Measurements from ENCODE around the gene GLS2.
"Not testable (repeated sequence)": the region's sequence is repeated elsewhere in the genome, so short reads cannot be mapped to it uniquely, and the experiment has no call there.

GLS2 gene

GRCh38 chr12:56450241-56450640, 37.7 kb downstream of the GLS2 start:
- FAIRE-seq: no peak

GRCh38 chr12:56449622-56449984, 38.4 kb downstream of the GLS2 start:
- FAIRE-seq (no peak), DNase-seq (ENCODE audit: extremely low spot score, insufficient read length, low read depth) (no peak)

More at GRCh38 chr12:56450241-56450640, 37.7 kb downstream of the GLS2 start:
- DNase-seq (ENCODE audit: extremely low spot score, insufficient read length, low read depth): no peak

- FAIRE-seq (peak; percentile 97), DNase-seq (ENCODE audit: extremely low spot score, insufficient read length, low read depth) (peak; percentile 91)
Measured at GRCh38 chr12:56448860-56449621, 38.9 kb downstream of the GLS2 start, which contains the start of gene TIMELESS. Gene TIMELESS, minus strand, starts transcription at chr12:56449426. Its CDS starts 15,256 bp downstream, at chr12:56434170.

- FAIRE-seq: not testable (repeated sequence)
Measured at GRCh38 chr12:56443208-56443607, 44.8 kb downstream of the GLS2 start.

GRCh38 chr12:56437430-56438176, 50.4 kb downstream of the GLS2 start:
- no peak for DNase-seq (ENCODE audit: extremely low spot score, insufficient read length, low read depth)
- no peak for FAIRE-seq

More at GRCh38 chr12:56443208-56443607, 44.8 kb downstream of the GLS2 start:
- DNase-seq (ENCODE audit: extremely low spot score, insufficient read length, low read depth): not testable (repeated sequence)

GRCh38 chr12:56434828-56435227, 53.1 kb downstream of the GLS2 start:
- DNase-seq (ENCODE audit: extremely low spot score, insufficient read length, low read depth) (no peak), FAIRE-seq (no peak)

GRCh38 chr12:56431850-56432249, 56.1 kb downstream of the GLS2 start:
- DNase-seq (ENCODE audit: extremely low spot score, insufficient read length, low read depth) (no peak), FAIRE-seq (no peak)

- DNase-seq (ENCODE audit: extremely low spot score, insufficient read length, low read depth) (no peak), FAIRE-seq (no peak)
Measured at GRCh38 chr12:56431288-56431687, 56.7 kb downstream of the GLS2 start.

GRCh38 chr12:56425940-56426438, 62.0 kb downstream of the GLS2 start:
- no peak for FAIRE-seq
- DNase-seq (ENCODE audit: extremely low spot score, insufficient read length, low read depth): no peak

GRCh38 chr12:56425193-56425592, 62.8 kb downstream of the GLS2 start:
- FAIRE-seq (no peak), DNase-seq (ENCODE audit: extremely low spot score, insufficient read length, low read depth) (no peak)
